Coronary artery (tissue), 2 donors: ENCODE results near the gene EME1.
"Not testable (repeated sequence)": the region's sequence is repeated elsewhere in the genome, so short reads cannot be mapped to it uniquely, and the experiment has no call there.

ENCODE experiments used
- DNase-seq: peaks from one replicate; pipeline ENCODE4 v3.0.0-alpha.2; 2017; ENCODE audit warnings: low spot score
- H3K27ac ChIP-seq, 2 donors: fragments of 200-600 bp; sonication (generic); one replicate each; pipeline ENCODE4 v1.5.1; 2016 to 2019
- H3K4me3 ChIP-seq: fragments of 200-600 bp; sonication (generic); 2 replicates; pipeline ENCODE4 v1.5.1; 2016; ENCODE audit warnings: mild to moderate bottlenecking, moderate library complexity
- TF ChIP-seq, protein P1 (sequence below): fragments of 200-600 bp; sonication (generic); IDR thresholded peaks from one replicate; pipeline ENCODE4 v1.5.1; 2019; ENCODE audit warnings: antibody characterized with exemption

EME1 gene

DNA sequence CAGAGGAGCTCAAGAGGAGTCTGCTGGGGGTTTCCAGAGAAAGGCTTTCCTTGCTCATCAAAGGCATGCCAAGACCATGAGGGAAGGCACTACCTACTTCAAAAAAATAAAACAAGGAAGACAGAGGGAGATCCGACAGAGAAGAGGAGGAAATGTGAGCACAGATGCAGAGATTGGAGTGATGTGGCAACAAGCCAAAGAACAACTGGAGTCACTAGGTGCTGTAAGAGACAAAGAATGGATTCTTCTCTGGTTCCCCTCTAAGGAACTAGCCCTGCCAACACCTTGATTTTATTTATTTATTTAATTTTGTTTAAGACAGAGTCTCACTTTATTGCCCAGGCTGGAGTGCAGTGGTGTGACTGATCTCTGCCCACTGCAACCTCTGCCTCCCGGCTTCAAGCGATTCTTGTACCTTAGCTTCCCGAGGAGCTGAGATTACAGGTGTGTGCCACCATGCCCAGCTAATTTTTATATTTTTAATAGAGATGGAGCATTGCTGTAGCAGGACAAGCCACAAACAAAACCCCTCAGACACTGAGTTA lies 39.2 kb downstream of the EME1 start:
- Histone ChIP-seq H3K27ac (no peak overlapping the region), H3K4me3 (no peak overlapping the region)
- DNase-seq: no peak
- TF ChIP-seq, protein P1, sequence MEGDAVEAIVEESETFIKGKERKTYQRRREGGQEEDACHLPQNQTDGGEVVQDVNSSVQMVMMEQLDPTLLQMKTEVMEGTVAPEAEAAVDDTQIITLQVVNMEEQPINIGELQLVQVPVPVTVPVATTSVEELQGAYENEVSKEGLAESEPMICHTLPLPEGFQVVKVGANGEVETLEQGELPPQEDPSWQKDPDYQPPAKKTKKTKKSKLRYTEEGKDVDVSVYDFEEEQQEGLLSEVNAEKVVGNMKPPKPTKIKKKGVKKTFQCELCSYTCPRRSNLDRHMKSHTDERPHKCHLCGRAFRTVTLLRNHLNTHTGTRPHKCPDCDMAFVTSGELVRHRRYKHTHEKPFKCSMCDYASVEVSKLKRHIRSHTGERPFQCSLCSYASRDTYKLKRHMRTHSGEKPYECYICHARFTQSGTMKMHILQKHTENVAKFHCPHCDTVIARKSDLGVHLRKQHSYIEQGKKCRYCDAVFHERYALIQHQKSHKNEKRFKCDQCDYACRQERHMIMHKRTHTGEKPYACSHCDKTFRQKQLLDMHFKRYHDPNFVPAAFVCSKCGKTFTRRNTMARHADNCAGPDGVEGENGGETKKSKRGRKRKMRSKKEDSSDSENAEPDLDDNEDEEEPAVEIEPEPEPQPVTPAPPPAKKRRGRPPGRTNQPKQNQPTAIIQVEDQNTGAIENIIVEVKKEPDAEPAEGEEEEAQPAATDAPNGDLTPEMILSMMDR: no peak

DNA sequence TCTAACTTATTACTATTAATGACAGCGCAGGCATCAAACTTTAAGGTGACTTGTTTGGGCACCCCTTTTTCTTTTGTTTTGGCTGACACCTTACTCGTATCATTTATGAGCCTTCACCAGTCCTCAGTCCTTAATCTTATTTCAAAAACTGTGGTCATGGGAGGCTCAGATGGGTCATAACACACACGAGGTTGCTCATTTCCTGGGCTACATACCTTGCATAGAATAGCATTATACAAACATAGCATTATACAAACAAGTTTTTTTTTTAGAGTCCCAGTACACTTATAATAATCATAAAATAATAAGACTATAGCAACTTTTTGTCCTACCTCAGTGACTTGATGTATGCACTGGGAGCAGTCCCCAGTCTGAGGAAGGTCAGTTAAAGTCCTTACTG lies 41.8 kb downstream of the EME1 start:
- TF ChIP-seq, protein P1: no peak
- no peak overlapping the region for H3K4me3 ChIP-seq
- no peak overlapping the region for H3K27ac ChIP-seq
- no peak for DNase-seq

DNA sequence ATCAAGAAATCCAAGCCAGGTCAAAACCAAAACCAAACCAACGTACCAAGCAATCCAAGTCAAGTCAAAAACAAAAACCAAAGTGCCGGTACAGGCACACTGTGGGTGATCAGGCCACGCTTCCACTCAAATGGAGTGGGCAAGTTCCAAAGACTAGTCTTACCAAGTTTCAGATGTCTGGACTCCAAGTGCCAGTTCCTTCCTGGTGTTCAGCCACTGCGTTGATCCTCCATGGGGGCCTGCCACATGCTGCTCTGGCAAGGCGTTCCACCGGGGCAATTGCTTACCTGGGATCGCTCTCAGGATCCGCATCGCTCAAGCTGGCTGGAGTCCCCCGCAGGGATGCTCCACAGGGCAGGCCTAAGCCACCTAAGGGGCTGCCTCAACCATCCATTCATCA lies 46.5 kb downstream of the EME1 start:
- DNase-seq, H3K27ac ChIP-seq, H3K4me3 ChIP-seq: not testable (repeated sequence)

DNA sequence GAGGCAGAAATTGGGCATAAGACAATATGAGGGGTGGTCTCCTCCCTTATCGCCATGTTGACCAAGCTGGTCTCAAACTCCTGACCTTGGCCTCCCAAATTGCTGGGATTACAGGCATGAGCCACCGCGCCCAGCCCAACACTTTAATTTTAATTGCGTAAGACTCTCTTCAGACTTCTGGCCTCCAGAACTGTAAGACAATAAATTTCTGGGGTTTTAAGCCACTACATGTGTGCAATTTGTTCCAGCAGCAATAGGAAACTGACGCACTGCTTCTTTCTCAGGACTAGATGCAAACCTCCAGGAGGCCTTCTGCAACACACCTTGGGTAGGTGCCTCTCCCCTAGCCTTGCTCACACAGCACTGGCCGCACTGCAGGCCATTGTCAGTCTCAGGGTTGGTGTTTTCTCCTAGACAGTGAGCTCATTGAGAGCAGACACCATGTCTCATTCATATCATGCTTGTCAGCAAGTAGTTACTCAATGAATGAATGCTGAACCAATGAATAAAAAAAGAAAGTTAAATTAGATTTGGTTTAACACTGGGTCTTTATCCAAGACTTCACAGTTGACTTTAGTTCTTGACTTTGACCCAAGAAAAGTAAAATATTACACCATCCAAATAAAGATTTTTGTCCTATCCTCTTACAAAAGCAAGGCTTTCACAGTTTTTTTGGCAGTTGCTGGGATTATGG lies 47.5 kb downstream of the EME1 start:
- Histone ChIP-seq H3K27ac (peak overlapping the region in 1 of 2 donors; percentile 56), H3K4me3 (no peak overlapping the region)
- DNase-seq: no peak
- TF ChIP-seq, protein P1: no peak

DNA sequence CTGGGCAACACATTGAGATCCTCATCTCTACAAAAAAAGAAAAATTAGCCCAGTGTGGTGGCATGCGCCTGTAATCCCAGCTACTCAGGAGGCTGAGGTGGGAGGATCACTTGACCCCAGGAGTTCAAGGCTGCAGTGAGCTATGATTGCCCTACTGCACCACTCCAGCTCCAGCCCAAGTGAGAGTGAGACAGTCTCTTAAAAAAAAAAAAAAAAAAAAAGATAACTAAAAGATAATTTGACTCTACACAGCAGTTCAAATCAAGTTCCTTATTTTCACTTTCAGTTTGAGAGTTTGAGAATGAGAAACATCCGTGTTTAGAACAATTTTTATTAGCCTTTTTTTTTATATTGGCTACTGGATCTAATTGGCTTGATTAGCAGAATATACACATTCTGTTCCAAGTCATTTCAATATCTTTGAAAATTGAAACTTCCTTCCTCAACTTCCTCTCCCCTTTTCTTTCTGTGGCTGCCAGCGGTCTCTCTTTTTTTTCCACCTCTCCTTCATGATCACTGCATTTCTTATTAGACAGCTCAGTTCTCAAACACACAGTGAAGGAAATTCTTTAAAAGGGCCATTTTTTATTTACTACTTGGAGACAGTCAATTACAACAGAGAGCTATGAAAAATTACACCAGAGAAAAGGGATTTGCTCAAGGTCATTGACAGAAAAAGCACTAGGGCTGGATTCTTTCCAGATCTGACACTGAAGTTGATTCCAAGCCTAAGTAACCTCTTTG lies 48.5 kb downstream of the EME1 start:
- H3K4me3 ChIP-seq: no peak overlapping the region
- peak overlapping the region in 1 of 2 donors; percentile 56 for H3K27ac ChIP-seq
- no peak for DNase-seq
- TF ChIP-seq, protein P1: no peak

DNA sequence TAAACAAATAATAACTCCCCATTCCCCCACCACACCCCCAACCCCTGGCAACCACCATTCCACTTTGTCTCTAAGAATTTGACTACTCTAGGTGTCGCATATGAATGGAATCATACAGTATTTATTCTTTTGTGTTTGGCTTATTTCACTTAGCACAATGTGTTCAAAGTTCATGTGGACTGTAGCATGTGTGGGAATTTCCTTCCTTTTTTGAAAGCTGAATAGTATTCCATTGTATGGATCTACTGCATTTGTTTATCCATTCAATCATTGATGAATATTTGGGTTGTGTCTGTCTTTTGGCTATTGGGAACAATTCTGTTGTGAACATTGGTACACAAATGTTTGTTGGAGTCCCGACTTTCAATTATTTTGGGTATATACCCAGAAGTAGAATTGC lies 49.7 kb downstream of the EME1 start:
- TF ChIP-seq, protein P1: no peak
- no peak overlapping the region for H3K4me3 ChIP-seq
- H3K27ac ChIP-seq: no peak overlapping the region
- no peak for DNase-seq

DNA sequence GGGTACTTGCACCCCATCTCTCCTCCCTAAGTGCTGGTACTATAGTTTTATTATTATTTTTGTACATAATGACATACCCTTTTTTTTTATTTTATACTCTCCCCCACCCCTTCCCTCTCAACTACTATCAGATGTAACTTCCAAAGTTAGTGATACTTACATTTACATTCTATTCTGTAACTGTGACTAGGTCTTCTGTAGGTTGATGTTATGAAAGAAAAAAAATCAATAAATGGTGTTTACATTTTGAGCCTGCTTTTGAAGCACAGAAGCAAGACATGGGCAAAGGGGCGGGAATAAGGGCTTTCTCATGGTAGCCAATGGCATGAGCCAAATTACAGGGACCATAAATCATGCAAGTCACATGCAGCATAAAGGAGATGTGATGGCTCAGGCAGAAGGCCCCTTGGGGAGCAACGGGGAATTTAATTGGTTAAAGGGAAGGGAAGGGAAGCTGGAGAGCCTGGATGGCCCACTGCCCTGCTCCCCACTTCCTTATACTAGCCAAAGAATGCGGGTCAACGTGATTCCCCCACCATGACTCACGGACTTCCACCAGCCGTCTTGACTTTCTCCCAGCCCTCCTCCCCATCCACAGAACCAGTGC lies 50.6 kb downstream of the EME1 start:
- TF ChIP-seq, protein P1: no peak
- no peak overlapping the region for H3K4me3 ChIP-seq
- DNase-seq: no peak
- H3K27ac ChIP-seq: no peak overlapping the region
